ENCODE results near the gene IFNA8. TPM values are rescaled to one million over a fixed set of nuclear protein-coding genes. Genes with fewer than 3 reads are reported as not detected.
"Not testable (repeated sequence)": the region's sequence is repeated elsewhere in the genome, so short reads cannot be mapped to it uniquely, and the experiment has no call there.

Gene IFNA8
- total RNA-seq, 1 experiment from 2014 or later, result not detected

GRCh38 chr9:21414220-21414940 lies 5.5 kb downstream of the IFNA8 start:
- in situ Hi-C loops (cut with HindIII; ENCODE audit: low pct_unique_long_range_greater_than_20kb, low sequenced_read_pairs), result no loop called here
- no peak for DNase-seq (ENCODE audit: low read depth)

- in situ Hi-C loops (cut with HindIII; ENCODE audit: low pct_unique_long_range_greater_than_20kb, low sequenced_read_pairs), result no loop called here
- DNase-seq (ENCODE audit: low read depth), result peak; percentile 78
Measured at GRCh38 chr9:21415493-21416267, 6.8 kb downstream of the IFNA8 start.

- no peak for DNase-seq (ENCODE audit: low read depth)
- in situ Hi-C loops (cut with HindIII; ENCODE audit: low pct_unique_long_range_greater_than_20kb, low sequenced_read_pairs), result no loop called here
Measured at GRCh38 chr9:21428235-21428634, 19.3 kb downstream of the IFNA8 start.

- in situ Hi-C loops (cut with HindIII; ENCODE audit: low pct_unique_long_range_greater_than_20kb, low sequenced_read_pairs), result no loop called here
- DNase-seq (ENCODE audit: low read depth), result no peak
Measured at GRCh38 chr9:21429191-21429590, 20.3 kb downstream of the IFNA8 start.

- DNase-seq (ENCODE audit: low read depth), result no peak
- in situ Hi-C loops (cut with HindIII; ENCODE audit: low pct_unique_long_range_greater_than_20kb, low sequenced_read_pairs), result no loop called here
Measured at GRCh38 chr9:21432672-21433425, 23.9 kb downstream of the IFNA8 start.

GRCh38 chr9:21434202-21435014 lies 25.5 kb downstream of the IFNA8 start:
- in situ Hi-C loops (cut with HindIII; ENCODE audit: low pct_unique_long_range_greater_than_20kb, low sequenced_read_pairs), result no loop called here
- no peak for DNase-seq (ENCODE audit: low read depth)

GRCh38 chr9:21435015-21435383 lies 26.1 kb downstream of the IFNA8 start:
- DNase-seq (ENCODE audit: low read depth); in situ Hi-C loops (cut with HindIII; ENCODE audit: low pct_unique_long_range_greater_than_20kb, low sequenced_read_pairs): not testable (repeated sequence)

- no peak for DNase-seq (ENCODE audit: low read depth)
- in situ Hi-C loops (cut with HindIII; ENCODE audit: low pct_unique_long_range_greater_than_20kb, low sequenced_read_pairs), result no loop called here
Measured at GRCh38 chr9:21440139-21440538, 31.2 kb downstream of the IFNA8 start, which contains the start of gene IFNA1. Gene IFNA1 (plus strand): TSS chr9:21440439. CDS start chr9:21440508, 69 bp downstream.

GRCh38 chr9:21443849-21444625 lies 35.1 kb downstream of the IFNA8 start:
- in situ Hi-C loops (cut with HindIII; ENCODE audit: low pct_unique_long_range_greater_than_20kb, low sequenced_read_pairs), result no loop called here
- DNase-seq (ENCODE audit: low read depth), result no peak

GRCh38 chr9:21449312-21449711 lies 40.4 kb downstream of the IFNA8 start:
- in situ Hi-C loops (cut with HindIII; ENCODE audit: low pct_unique_long_range_greater_than_20kb, low sequenced_read_pairs); DNase-seq (ENCODE audit: low read depth): not testable (repeated sequence)

GRCh38 chr9:21450733-21451394 lies 41.9 kb downstream of the IFNA8 start:
- DNase-seq (ENCODE audit: low read depth), result no peak
- in situ Hi-C loops (cut with HindIII; ENCODE audit: low pct_unique_long_range_greater_than_20kb, low sequenced_read_pairs), result no loop called here

GRCh38 chr9:21452681-21453080 lies 43.8 kb downstream of the IFNA8 start:
- DNase-seq (ENCODE audit: low read depth), result no peak
- in situ Hi-C loops (cut with HindIII; ENCODE audit: low pct_unique_long_range_greater_than_20kb, low sequenced_read_pairs), result no loop called here

GRCh38 chr9:21454149-21454548 lies 45.2 kb downstream of the IFNA8 start:
- no peak for DNase-seq (ENCODE audit: low read depth)
- in situ Hi-C loops (cut with HindIII; ENCODE audit: low pct_unique_long_range_greater_than_20kb, low sequenced_read_pairs), result no loop called here

GRCh38 chr9:21455320-21455719 lies 46.4 kb downstream of the IFNA8 start:
- in situ Hi-C loops (cut with HindIII; ENCODE audit: low pct_unique_long_range_greater_than_20kb, low sequenced_read_pairs), result no loop called here
- peak; percentile 19 for DNase-seq (ENCODE audit: low read depth)
